Stimulated activated CD4-positive, alpha-beta T cell treated with anti-CD3 and anti-CD28 coated beads, TNF-alpha, amount 100 ng/mL, for 4 hours (primary cell): Measurements from ENCODE around the gene MCC.
A peak's percentile ranks its signal among the peaks of the same experiment; 100 is the strongest.

ENCODE experiments used
- DNase-seq, 3 experiments: peaks; one replicate each; pipeline ENCODE4 v3.0.0-alpha.2; 2020; ENCODE audit warnings: low read depth in 3 of 3

The MCC gene

DNA sequence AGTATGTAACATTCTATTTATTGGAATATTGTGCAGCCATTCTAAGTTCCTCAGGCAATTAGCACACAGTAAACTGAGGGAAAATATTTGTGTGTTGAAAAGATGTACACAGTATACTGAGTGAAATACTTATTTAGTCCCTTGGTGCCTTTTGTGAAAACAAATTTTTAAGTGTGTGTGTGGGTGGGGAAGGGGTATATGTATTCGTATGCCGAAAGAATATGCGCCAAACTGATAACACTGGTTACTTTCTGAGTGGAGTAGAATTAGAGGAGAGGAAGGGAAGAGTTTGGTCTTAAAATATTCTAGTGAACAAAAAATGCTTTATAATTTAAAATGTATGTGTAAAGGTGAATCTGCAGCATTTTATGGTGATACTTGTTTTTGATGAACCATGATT, 508.5 kb downstream of the MCC start:
- DNase-seq = no peak

DNA sequence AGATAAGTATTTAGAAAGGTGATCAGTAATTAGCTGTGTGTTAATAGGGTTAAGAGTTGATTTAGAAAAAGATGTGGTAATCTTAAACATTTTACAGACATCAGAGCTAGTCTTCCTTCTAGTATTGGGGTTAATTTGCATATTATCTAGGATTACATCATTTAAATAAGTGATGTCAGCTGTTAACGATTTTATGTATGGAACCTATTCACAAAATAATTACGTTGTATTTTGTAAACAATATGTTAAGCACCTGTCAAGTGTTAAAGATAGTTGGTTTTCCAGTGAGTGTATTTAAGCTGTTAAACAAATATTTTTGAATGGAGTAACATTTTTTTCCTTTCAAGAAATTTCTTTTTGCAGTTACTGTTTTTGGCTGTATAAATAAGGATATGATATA, 509.4 kb downstream of the MCC start:
- no peak for DNase-seq

DNA sequence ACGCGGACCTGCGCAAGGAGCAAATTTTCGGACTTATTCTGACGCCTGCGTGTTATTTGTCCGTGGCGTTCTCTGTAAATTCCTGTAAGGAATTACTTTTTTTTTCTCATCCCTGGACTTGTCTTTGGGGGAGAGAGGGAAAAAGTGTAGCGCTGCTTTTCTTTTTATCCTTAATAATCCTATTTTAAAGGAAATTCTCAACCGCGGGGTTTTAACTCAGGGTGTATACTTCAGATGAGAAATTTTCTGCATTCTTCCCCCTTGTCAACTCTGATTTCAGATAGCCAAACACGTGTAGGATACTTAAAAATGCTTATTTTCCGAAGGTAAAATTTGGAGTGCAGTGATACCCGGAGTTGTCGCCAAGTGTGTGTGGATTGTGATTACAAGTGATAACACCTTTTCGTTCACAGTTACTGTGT, 510.8 kb downstream of the MCC start:
- DNase-seq = no peak

DNA sequence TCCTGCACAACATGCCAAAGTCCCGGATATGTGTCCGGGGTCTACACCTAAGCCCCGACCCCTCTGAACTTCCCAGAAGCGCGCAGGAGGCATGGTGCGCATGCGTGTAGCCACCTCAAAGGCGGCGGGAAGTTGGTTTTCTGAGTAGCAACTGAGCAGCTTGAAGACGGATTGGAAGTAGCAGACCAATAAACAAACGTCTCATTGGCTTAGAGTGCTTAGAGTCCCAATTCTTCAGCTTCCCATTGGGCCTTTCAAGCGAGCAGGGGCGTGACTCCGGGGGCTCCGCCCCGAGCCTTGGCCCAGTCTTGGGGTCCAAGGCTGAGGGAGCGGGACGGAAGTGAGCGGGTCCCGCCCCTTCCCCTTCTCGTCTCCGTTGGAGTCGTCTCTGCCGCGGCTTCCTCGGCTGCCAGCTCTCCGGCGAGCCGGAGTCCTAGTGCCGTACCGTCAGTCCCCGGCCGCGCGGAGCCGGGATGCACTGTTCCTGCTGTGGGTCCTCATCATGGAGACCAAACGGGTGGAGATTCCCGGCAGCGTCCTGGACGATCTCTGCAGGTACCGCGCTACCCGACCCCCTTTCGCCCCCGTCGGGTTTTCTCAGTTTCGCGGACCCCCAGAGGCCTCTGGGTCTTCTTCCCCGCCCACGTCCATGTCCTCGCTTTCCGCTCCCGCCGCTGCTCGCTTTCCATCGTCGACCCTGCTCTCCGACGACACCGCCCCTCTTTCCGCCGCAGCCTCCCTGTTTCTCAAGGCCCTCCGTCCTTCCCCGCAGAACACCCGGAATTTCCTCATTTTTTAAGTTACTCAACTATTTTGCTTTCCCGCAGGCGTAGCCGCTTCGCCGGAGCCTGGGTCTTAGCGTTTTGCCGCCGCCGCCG, 511.6 kb downstream of the MCC start, which contains the start of gene DCP2:
Gene DCP2 (plus strand): TSS at position 367 of the 878 bp plus-strand sequence. CDS start 136 bp downstream, at position 503.
- peak; percentile 83 to 88 (median 85) for DNase-seq

DNA sequence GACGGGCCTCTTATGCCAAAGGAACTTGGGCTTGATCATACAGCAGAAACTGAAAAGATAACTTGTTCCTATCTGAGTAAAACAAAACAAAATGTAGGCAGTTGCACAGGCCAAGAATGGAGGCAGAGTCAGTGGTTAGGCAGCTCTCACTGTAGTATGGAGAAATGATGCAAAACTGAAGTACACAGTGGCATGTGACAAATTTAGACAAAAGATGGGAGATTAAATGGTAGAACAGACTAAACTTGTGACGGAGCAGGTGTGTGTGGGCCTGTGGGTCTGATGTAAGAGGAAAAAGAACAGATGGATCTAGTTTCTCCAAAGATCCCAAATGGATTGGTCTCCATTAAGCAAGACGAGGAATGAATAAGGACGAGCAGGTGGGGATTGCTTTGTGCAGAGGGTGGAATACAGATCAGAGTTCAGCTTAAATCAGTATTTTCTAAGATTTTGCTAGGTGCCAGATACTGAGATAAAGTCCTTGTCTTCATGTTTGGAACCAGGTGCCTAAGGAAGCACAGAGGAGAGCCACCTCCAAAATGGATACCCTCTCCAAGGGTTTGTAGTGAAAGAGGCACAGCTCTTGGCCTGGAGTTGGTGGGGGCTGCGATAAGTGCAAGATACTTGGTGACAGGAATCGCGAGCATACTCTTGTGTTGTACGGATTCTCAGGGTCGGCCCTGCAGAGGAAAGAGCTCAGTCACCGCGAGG, 512.4 kb downstream of the MCC start:
- peak in 1 of 3 experiments; percentile 12 for DNase-seq

DNA sequence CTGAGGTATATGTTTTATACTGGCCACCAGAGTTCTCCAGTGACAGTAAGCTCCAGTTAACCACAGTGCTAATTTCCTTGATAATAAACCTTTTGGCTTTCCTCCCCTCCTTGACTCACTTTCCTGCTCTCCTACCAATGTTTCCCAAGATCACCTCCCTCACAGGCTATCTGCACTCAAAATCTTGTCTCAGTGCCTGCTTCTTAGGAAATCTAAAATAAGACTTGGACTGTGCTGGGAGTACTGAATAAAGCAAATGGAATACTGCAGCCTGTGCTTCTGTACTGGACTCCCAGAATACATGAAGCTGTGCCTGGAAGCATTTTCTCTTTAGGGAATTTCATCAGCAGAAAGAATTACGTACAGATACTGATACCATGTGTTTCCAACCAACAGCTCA, 513.4 kb downstream of the MCC start:
- DNase-seq = no peak

DNA sequence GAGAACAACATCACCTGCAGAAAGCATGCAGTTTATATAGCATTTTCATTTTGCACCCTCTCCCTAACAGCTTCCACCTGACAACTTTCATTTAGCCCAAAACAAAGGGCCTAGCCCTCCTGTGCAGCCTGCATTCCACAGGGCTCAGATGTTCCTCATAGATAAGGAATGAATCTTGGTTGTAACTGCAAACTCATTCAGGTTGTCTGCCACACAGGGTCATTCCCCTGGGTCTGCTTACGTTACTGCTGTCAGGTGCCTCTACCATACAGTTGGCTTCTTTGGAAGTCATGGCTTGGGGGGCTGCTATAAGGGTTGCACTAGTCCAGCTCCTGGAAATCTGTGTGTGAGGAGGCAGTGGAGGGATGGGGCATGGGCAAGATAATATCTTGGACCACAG, 514.3 kb downstream of the MCC start:
- DNase-seq = no peak

DNA sequence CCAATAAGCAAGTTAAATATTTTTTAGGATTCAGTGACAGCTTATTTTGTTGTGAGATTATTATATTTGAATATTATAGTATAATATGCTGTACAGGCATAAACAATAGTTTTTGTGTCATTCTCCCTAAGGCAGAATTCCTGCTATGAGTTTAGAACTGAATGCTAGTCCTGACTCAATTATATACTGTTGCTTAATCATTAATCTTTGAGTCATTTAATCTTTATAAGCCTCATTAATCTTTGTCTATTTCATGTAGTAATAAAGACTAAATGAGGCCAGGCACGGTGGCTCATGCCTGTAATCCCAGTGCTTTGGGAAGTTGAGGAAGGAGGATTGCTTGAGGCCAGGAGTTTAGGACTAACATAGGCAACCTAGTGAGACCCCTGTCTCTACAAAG, 515.2 kb downstream of the MCC start:
- no peak for DNase-seq
